Panc1 (cell line): ENCODE results near the gene MAGEA9B. TPM values are rescaled to one million over a fixed set of nuclear protein-coding genes. Genes with fewer than 3 reads are reported as not detected.
"Not testable (repeated sequence)": the region's sequence is repeated elsewhere in the genome, so short reads cannot be mapped to it uniquely, and the experiment has no call there.

Source experiments
- ATAC-seq: fragments of 200-7000 bp; cut with Tn5 transposase; 2 replicates; pipeline ENCODE4 v1.9.1; 2020; ENCODE audit warnings: mild to moderate bottlenecking, moderate library complexity
- BruUV-seq: library from RNA; stranded (reverse); fragments of 400-500 nt; replicated peaks from 2 replicates; lab custom pipeline; 2021; lab: Mats Ljungman, UMichigan
- CTCF ChIA-PET: fragments of 300-600 bp; sonication (Branson Sonifier 250); formaldehyde crosslinking; loops from one replicate; lab custom pipeline; 2022; ENCODE audit warnings: antibody characterized with exemption; lab: Charles Lee
- POLR2A ChIA-PET: fragments of 300-600 bp; sonication (Branson Sonifier 250); formaldehyde crosslinking; loops from one replicate; lab custom pipeline; 2022; ENCODE audit warnings: antibody characterized with exemption; lab: Charles Lee
- DNase-seq: peaks from one replicate; pipeline ENCODE4 v3.0.0-alpha.2; 2010; ENCODE audit warnings: low read depth, low spot score
- H3K27ac ChIP-seq: 2 replicates; pipeline ENCODE4 v1.5.1; 2011; ENCODE audit warnings: mild to moderate bottlenecking, low read length, inconsistent platforms
- H3K27me3 ChIP-seq: fragments of 200-500 bp; sonication (Bioruptor generic); 2 replicates; pipeline ENCODE4 v1.6.0; 2014; ENCODE audit warnings: low read length, inconsistent platforms; ENCODE audit not compliant: control insufficient read depth, insufficient read depth
- H3K36me3 ChIP-seq: fragments of 200-500 bp; sonication (Bioruptor generic); 2 replicates; pipeline ENCODE4 v1.5.1; 2014; ENCODE audit warnings: inconsistent platforms, mild to moderate bottlenecking, low read length, moderate library complexity; ENCODE audit not compliant: control insufficient read depth, insufficient read depth
- H3K4me1 ChIP-seq: 2 replicates; pipeline ENCODE4 v1.5.1; 2011; ENCODE audit warnings: inconsistent platforms, mild to moderate bottlenecking, low read length, moderate library complexity; ENCODE audit not compliant: control insufficient read depth, insufficient read depth
- H3K4me3 ChIP-seq, 2 experiments: 2 replicates each; pipeline ENCODE4 v1.5.1; 2011 to 2012; ENCODE audit warnings: low read depth in 2 of 2, low read length in 2 of 2, mild to moderate bottlenecking in 2 of 2, inconsistent platforms in 1 of 2, moderate library complexity in 1 of 2
- H3K9me3 ChIP-seq: fragments of 200-500 bp; sonication (Bioruptor generic); 2 replicates; pipeline ENCODE4 v1.5.1; 2014; ENCODE audit warnings: low read depth, mild to moderate bottlenecking, inconsistent platforms, low read length, moderate library complexity; ENCODE audit not compliant: control insufficient read depth, insufficient read depth
- in situ Hi-C: cut with HindIII; loops from 2 replicates; pipeline ENCODE4 v1.10.0; 2016; ENCODE audit warnings: low sequenced_read_pairs, low pct_unique_long_range_greater_than_20kb
- intact Hi-C: fragments of 100-400 bp; cut with micrococcal nuclease; formaldehyde crosslinking; loops from one replicate; pipeline ENCODE4 v1.10.0; 2022; ENCODE audit not compliant: unreplicated experiment
- total RNA-seq: library from RNA; stranded (reverse); gene quantifications from one replicate; pipeline ENCODE4 v1.2.1, GENCODE V29; 2021; ENCODE audit not compliant: unreplicated experiment

Gene MAGEA9B
- total RNA-seq, 1 experiment from 2014 or later, result not detected

DNA sequence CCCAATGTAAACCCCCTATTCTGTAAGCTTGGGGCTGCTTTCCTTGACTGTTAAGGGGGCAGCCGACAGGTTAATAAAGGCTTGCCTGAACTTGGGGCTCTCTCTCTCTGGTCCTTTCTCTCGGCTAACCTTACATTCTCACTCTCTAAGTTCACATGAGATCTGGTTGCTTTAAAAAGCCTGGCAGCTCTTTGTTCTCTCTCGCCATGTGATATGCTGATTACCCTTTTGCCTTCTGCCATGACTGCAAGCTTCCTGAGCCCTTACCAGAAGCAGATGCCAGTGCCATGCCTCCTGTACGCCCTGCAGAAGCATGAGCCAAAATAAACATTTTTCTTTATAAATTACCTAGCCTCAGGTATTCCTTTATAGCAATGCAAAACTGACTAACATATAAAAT, 32.0 kb downstream of the MAGEA9B start:
- H3K4me1 ChIP-seq, H3K4me3 ChIP-seq, ATAC-seq, H3K36me3 ChIP-seq, POLR2A ChIA-PET, intact Hi-C loops, in situ Hi-C loops, H3K9me3 ChIP-seq, H3K27ac ChIP-seq, H3K27me3 ChIP-seq, DNase-seq, CTCF ChIA-PET, BruUV-seq: not testable (repeated sequence)

DNA sequence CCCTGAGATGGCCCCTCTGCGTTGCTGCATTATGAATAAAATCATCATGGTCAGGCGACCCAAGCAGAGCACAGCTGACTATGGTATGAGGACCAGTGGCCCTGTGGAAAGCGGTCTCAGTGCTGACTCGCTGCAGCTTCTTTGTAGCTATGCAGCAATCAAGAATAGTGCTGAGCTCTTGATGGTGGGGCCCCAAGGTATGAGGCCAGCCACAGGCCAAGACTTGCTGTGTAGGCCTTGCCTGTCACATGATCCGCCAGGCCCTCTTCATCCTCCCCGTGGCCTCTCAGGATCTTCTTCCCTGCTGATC, 35.4 kb downstream of the MAGEA9B start:
- H3K4me3 ChIP-seq, CTCF ChIA-PET, BruUV-seq, DNase-seq, H3K27me3 ChIP-seq, in situ Hi-C loops, POLR2A ChIA-PET, H3K36me3 ChIP-seq, H3K9me3 ChIP-seq, H3K27ac ChIP-seq, intact Hi-C loops, H3K4me1 ChIP-seq: not testable (repeated sequence)
- ATAC-seq, result 0 out of 2 replicates have a peak, but pooled peaks have one; percentile 29

DNA sequence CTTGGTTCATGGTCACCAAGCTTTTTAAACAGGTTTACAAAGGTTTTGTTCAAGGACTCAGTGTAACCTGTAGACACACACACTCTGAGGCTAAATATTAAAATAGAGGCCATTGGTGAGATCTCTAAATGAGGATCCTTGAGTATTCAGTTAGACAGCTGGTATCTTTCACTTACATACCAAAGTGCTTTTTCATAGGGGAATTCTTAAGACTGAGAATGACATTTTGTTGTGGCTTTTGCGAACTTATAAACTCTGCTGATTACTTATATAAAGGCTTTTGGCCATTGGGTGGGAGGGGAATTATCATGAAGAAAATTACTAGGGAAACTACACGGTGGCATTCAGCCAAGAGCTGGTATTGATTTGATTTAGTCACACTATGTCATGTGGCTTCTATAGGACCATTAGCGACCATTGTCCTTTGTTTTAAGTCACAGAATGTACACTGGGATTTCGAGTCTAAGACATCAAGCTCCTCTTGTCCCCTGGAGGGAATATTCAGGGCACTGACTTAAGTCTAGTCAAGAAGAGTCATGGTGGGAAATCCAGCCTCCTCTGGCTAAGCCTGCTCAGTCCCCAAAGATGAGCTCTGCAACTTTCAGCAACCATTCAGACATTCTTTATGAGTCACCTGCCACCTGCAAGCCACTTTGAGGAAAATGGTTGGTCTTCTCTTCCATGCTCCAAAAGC, 35.9 kb downstream of the MAGEA9B start:
- ATAC-seq, intact Hi-C loops, H3K4me3 ChIP-seq, CTCF ChIA-PET, H3K27me3 ChIP-seq, BruUV-seq, H3K9me3 ChIP-seq, in situ Hi-C loops, POLR2A ChIA-PET, H3K27ac ChIP-seq, H3K4me1 ChIP-seq, DNase-seq, H3K36me3 ChIP-seq: not testable (repeated sequence)

GRCh38 chrX:149550454-149550853, 36.8 kb downstream of the MAGEA9B start:
- H3K4me1 ChIP-seq, DNase-seq, BruUV-seq, POLR2A ChIA-PET, ATAC-seq, H3K27ac ChIP-seq, H3K36me3 ChIP-seq, CTCF ChIA-PET, H3K4me3 ChIP-seq, H3K9me3 ChIP-seq, intact Hi-C loops, H3K27me3 ChIP-seq, in situ Hi-C loops: not testable (repeated sequence)

- H3K4me1 ChIP-seq, BruUV-seq, in situ Hi-C loops, H3K4me3 ChIP-seq, H3K36me3 ChIP-seq, H3K27me3 ChIP-seq, CTCF ChIA-PET, intact Hi-C loops, ATAC-seq, POLR2A ChIA-PET, DNase-seq, H3K27ac ChIP-seq, H3K9me3 ChIP-seq: not testable (repeated sequence)
Observed at GRCh38 chrX:149549701-149550100, 37.6 kb downstream of the MAGEA9B start, which contains the start of gene HSFX3. TSS of gene HSFX3 (minus strand) at chrX:149549924. CDS start at chrX:149549852, 72 bp downstream.

- intact Hi-C loops, H3K36me3 ChIP-seq, ATAC-seq: not testable (repeated sequence)
Observed at GRCh38 chrX:149547782-149548181, 39.5 kb downstream of the MAGEA9B start.

GRCh38 chrX:149546962-149547361, 40.3 kb downstream of the MAGEA9B start:
- DNase-seq, ATAC-seq, POLR2A ChIA-PET, H3K27me3 ChIP-seq, intact Hi-C loops, H3K4me1 ChIP-seq, H3K9me3 ChIP-seq, H3K4me3 ChIP-seq, H3K36me3 ChIP-seq, BruUV-seq, H3K27ac ChIP-seq, CTCF ChIA-PET, in situ Hi-C loops: not testable (repeated sequence)

More at GRCh38 chrX:149547782-149548181, 39.5 kb downstream of the MAGEA9B start:
- H3K4me1 ChIP-seq, H3K9me3 ChIP-seq, CTCF ChIA-PET, H3K4me3 ChIP-seq, in situ Hi-C loops, DNase-seq, H3K27me3 ChIP-seq, POLR2A ChIA-PET, H3K27ac ChIP-seq, BruUV-seq: not testable (repeated sequence)
